HUES6 (cell line): ENCODE results near the gene RAPGEF4.

Source experiments
- H3K27ac ChIP-seq: 2 replicates; pipeline ENCODE4 v1.7.0; 2013; ENCODE audit warnings: low read depth, mild to moderate bottlenecking, low read length, inconsistent platforms
- H3K27me3 ChIP-seq: 2 replicates; pipeline ENCODE4 v1.6.1; 2013; ENCODE audit warnings: low read length; ENCODE audit not compliant: control insufficient read depth, insufficient read depth
- H3K36me3 ChIP-seq: 2 replicates; pipeline ENCODE4 v1.6.1; 2013; ENCODE audit warnings: low read length; ENCODE audit not compliant: control insufficient read depth, insufficient read depth
- H3K4me1 ChIP-seq: 2 replicates; pipeline ENCODE4 v1.6.1; 2013; ENCODE audit warnings: low read length; ENCODE audit not compliant: control insufficient read depth, insufficient read depth
- H3K4me3 ChIP-seq: 2 replicates; pipeline ENCODE4 v1.5.1; 2013; ENCODE audit warnings: low read depth, low read length
- H3K9ac ChIP-seq: one replicate; pipeline ENCODE4 v1.6.1; 2013; ENCODE audit warnings: mild to moderate bottlenecking, low read length
- H3K9me3 ChIP-seq: 2 replicates; pipeline ENCODE4 v1.6.1; 2013; ENCODE audit warnings: low read depth, low read length; ENCODE audit not compliant: control insufficient read depth, insufficient read depth

RAPGEF4 gene

DNA sequence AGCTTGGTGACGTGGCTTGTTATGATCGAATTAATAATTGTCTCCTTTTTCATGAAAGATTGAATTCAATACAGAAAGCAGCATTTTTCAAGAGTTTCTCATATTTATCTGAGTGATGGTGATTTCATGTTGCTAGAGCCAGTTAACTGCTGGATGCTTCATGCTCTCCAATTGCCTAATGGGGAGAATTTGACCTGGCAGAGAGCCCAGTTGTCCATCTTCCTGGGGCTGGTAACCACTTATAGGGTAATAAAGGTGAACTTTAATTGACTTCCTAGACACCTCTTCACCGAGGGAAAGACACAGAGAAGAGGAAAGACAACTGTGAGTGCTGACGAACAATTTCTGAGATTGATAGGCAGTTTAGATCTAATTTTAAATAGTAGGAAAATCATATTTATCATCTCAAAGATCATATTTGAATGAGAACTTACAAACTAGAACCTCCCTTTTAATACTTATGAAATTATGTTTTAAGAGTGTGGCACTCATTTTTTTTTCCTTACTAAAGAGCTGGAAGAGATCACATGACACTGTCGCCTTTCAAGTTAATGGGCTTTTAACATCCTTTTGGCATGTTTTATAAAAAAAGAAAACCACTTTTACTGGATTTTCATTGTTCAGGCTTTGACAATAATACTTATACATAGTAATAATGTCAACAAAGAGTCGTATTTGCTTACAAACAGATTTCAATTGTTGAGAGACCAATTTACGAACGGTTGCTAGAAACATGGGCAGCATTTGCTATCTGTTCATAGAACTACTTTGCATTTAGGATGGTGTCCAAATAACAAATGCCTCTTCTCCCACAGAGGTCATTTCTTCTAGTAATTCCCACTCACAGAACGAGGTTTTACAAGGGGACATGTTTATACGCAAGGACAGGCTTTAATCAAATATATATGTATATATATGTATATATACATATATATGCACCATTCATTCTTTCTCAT, 153.3 kb downstream of the RAPGEF4 start:
- Histone ChIP-seq H3K9ac (no peak overlapping the region), H3K4me3 (no peak overlapping the region), H3K4me1 (no peaks in the 10 kb centered on the region), H3K36me3 (no peaks in the 10 kb centered on the region), H3K27me3 (no peaks in the 10 kb centered on the region), H3K9me3 (no peaks in the 10 kb centered on the region), H3K27ac (no peak overlapping the region)

DNA sequence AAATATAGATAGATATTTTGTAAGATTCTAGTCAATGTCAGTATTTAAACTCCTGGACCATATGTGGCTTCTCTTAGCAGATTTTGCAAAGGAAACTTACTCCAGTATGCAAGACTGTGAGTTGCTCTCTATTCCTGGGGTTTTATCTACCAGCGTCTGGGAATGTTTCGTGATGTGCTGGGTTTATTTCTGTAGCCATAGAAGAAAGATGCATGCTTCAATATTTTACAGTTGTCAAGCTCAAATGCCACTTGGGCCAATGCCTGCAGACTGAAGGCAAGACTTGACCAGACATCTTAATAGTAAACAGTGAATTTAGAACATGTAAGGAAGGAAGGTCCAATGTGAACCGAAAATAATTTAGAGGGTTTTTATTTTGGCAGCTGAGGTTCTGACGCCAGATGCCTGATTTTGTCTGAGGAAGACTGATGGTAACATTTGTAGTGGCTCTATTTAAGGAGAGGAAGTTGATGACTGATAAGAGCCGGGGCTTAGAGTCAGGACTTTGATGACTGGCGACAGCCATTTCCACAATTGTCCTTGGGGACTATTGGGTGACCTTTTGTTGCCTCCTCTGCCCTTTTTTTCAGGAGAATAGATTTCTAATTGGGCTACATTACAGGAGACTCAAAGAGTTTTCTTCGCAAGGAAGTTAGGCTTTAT, 154.3 kb downstream of the RAPGEF4 start:
- H3K27ac ChIP-seq = no peak overlapping the region

DNA sequence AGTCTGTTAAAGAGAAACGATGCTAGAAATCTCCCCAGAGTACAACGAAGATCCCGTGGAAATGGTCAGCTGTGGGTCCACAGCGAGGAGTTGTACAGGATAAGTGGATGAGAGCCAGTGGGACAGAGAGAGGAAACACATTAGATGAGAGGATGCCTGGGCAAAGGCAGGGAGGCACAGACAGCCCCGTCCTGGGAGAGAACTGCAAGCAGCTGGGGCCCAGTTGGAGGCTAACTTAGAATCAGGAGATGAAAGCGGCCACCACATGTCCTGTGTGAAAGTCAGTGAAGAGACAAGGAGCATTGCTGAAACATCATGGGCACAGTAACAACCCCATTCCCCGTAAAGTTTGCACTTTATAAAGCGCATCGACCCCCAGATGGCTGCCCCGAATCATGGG, 157.5 kb downstream of the RAPGEF4 start:
- Histone ChIP-seq H3K9me3 (no peaks in the 10 kb centered on the region), H3K4me1 (no peaks in the 10 kb centered on the region), H3K9ac (no peak overlapping the region), H3K27ac (no peak overlapping the region), H3K4me3 (no peak overlapping the region), H3K27me3 (no peaks in the 10 kb centered on the region), H3K36me3 (no peaks in the 10 kb centered on the region)

More for the DNA sequence above, 154.3 kb downstream of the RAPGEF4 start:
- Histone ChIP-seq H3K36me3 (no peaks in the 10 kb centered on the region), H3K27me3 (no peaks in the 10 kb centered on the region), H3K9me3 (no peaks in the 10 kb centered on the region), H3K4me1 (no peaks in the 10 kb centered on the region), H3K4me3 (no peak overlapping the region), H3K9ac (no peak overlapping the region)

DNA sequence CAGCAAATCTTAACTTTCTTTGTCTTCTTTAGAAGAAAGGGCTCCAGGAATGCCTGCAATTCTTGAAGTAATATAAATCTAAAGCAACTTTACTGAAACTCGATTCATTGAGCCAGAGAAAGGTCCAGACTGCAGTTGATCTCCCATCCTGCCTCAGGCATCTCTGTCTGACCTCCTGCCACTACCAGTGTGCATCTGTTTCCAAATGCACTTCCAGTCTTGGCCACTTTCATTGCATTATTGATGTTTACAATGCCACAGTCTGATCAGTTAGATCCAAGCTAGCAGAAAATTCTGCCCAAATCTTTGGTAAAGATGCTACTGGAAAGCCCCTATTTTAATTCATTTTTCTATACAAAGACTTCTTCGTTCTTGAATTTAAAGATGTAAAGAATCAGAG, 158.0 kb downstream of the RAPGEF4 start:
- Histone ChIP-seq H3K9me3 (no peaks in the 10 kb centered on the region), H3K9ac (no peak overlapping the region), H3K4me1 (no peaks in the 10 kb centered on the region), H3K27ac (no peak overlapping the region), H3K27me3 (no peaks in the 10 kb centered on the region), H3K36me3 (no peaks in the 10 kb centered on the region), H3K4me3 (no peak overlapping the region)

DNA sequence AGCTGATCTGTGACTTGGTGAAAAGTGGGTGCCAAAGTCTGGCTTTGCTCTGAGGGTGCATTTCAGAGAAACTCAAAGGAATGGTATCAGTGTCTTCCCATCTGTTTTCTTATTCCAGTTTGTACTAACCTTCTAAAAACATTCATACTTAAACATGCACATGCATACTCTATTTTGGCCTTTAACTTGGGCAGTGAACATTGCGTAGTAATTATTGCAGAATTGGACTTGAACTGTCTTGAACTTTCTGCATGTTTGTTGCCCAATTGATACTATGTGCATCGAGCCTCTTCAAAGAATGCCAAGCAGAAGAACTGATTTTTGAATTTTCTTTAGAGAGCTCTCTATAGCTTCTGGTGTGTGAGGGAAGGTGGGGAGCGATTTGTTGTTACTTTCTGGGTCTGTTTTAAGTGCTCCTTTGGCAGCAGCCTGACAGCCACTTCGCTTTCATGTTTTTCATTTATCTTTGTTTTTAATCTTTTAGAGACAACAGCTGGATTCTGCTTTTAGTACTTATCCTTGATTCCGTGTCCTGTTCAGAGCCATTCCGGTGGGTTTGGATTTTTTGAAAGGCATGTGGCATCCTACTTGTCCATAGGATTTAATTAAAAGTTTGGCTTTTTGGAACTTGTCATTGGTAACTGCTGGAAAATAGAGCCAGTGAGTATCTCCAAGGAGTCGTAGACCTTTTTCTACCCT, 159.2 kb downstream of the RAPGEF4 start:
- Histone ChIP-seq H3K4me3 (no peak overlapping the region), H3K4me1 (no peaks in the 10 kb centered on the region), H3K36me3 (no peaks in the 10 kb centered on the region), H3K27ac (no peak overlapping the region), H3K27me3 (no peaks in the 10 kb centered on the region), H3K9me3 (no peaks in the 10 kb centered on the region), H3K9ac (no peak overlapping the region)

DNA sequence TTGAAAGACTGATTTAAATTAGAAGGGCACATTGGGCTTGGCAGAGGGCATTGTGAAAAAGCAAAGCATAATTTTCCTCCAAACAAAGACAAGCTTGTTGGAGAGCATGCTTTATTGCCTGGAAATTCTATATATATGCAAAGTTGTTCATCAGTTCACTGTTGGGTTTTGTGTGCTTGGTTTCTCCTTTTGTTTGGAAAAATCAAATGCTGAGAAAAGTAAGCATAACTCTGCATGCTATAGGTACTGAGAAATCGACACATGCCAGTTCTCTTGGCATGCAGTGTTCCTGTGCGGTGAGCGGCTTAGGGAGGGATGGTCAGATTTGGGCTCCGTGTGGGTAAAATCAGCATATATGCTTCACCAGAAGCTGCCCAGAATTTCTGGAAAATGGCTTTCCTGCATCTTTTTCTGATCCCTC, 161.0 kb downstream of the RAPGEF4 start:
- Histone ChIP-seq H3K27me3 (no peaks in the 10 kb centered on the region), H3K36me3 (no peaks in the 10 kb centered on the region), H3K9me3 (no peaks in the 10 kb centered on the region), H3K4me1 (no peaks in the 10 kb centered on the region), H3K9ac (no peak overlapping the region), H3K27ac (no peak overlapping the region), H3K4me3 (no peak overlapping the region)

DNA sequence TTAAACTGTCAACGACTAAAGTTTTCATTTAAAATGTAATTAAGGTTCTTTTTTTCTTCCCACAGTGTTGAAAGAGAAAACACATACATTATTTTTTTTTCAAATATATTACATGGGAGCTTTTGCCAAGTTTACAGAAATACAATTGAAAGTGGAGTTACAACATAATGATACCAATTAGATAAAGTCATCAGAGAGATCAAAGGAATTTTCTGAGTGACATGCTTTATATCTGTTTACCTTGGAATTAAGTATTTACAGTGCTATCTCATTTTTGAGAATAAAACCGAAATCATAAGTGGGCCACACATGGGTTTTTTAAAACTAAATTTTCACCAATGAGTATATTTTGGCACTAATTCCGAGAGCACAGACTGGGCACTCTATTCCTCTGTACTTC, 165.2 kb downstream of the RAPGEF4 start:
- H3K36me3 ChIP-seq = no peaks in the 10 kb centered on the region
- no peak overlapping the region for H3K4me3 ChIP-seq
- H3K27ac ChIP-seq = no peak overlapping the region
- no peaks in the 10 kb centered on the region for H3K9me3 ChIP-seq
- H3K4me1 ChIP-seq = 0 out of 2 replicates have a peak, but pooled peaks cover 1% of the 10 kb centered on the region
- no peak overlapping the region for H3K9ac ChIP-seq
- no peaks in the 10 kb centered on the region for H3K27me3 ChIP-seq

DNA sequence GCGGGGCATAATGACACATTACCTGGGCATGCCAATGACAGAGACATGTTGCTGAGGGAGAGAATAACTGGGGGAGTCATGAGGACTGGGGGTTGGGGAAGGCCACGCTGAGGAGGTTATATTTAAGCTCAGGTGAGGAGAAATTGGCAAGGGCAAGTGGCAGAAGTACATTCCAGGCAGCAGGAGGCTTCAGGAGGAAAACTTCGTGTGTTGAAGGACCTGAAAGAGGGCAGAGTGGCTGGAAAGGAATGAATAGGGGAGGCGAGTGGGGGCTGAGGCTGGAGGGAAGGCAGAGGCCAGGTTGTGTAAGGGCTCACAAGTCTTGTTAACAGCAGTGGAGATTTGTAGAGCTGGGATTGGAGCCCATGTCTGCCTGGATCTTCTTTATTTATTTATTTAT, 166.3 kb downstream of the RAPGEF4 start:
- no peaks in the 10 kb centered on the region for H3K9me3 ChIP-seq

DNA sequence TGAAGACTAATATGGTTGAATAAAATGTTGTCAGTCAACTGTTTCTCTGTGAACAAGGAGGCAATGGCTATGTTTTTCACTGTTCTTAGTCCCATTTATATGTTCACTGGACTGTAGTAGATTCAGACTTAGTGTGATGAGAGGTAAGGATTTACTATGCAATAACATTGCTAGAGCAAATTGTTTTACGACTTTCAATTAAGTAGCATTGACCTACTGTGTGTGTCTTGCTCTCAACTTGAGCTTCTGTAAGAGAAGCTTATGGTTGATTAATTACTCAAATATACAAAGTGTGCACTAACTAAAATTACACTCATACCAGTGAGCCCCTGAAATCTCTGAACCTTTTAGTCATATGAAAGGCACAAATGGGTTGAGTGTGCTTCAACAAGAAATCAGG, 168.6 kb downstream of the RAPGEF4 start:
- Histone ChIP-seq H3K9ac (no peak overlapping the region), H3K9me3 (no peaks in the 10 kb centered on the region), H3K27ac (no peak overlapping the region), H3K4me1 (peaks cover 9% of the 10 kb centered on the region), H3K27me3 (no peaks in the 10 kb centered on the region), H3K36me3 (no peaks in the 10 kb centered on the region), H3K4me3 (no peak overlapping the region)

More for the DNA sequence above, 166.3 kb downstream of the RAPGEF4 start:
- Histone ChIP-seq H3K36me3 (no peaks in the 10 kb centered on the region), H3K4me3 (no peak overlapping the region), H3K9ac (no peak overlapping the region), H3K27me3 (no peaks in the 10 kb centered on the region), H3K27ac (no peak overlapping the region), H3K4me1 (peaks cover 9% of the 10 kb centered on the region)

DNA sequence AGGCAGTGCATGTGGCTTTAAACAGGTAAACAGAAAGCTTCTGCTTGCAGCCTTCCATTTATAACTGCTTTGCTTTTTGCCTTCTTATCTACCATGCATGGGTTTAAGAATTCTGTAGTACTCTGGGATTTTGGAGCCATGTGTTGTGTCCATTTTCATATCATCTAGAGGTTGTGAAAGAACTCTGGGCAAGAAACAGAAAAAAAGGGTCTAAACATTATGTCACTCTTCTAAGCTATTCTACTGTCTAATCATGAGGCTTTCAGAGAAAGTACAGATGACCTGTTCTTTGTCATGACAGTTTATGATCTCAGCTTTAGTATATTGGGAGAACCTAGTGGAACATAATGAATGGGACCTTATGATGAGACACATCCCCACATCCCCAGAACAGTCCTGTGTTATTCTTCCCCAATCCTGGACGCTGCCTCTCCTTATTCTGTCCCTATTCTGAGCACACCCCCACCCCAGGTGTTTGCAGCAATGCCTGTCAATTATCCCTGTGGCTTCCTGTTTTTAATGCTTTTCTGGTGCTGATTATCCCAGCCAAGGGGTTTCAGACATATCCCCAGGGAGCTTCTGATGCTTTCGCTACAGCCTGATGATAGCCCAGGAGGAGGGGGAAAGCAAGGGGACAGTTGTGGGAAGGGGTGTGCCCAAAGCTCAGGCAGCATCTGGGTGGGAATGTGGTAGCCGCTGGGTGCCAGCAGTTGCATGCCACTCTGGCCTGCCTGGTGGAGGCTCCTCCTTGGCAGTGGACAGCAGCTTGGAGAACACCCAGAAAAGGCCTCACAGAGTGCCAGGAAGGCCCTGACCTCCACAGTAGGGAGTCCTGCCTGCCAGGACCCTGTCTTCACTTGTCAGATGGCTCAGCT, 170.5 kb downstream of the RAPGEF4 start:
- Histone ChIP-seq H3K36me3 (no peaks in the 10 kb centered on the region), H3K4me3 (no peak overlapping the region), H3K27ac (no peak overlapping the region), H3K9me3 (no peaks in the 10 kb centered on the region), H3K27me3 (no peaks in the 10 kb centered on the region), H3K4me1 (peaks cover 9% of the 10 kb centered on the region), H3K9ac (no peak overlapping the region)
